Fibroblast of lung (primary cell): ENCODE results near the gene SLC34A3. TPM values are rescaled to one million over a fixed set of nuclear protein-coding genes. Genes with fewer than 3 reads are reported as not detected.
A peak's percentile ranks its signal among the peaks of the same experiment; 100 is the strongest.

Experiments
- DNase-seq, 2 donors: peaks; one replicate each; pipeline versions ENCODE4 v3.0.0 to v3.0.0-alpha.2; 2010; ENCODE audit warnings: low read depth in 2 of 2
- H2AFZ ChIP-seq: 2 replicates; pipeline ENCODE4 v1.5.1; 2012; ENCODE audit warnings: low read length, control low read depth, inconsistent platforms
- H3K27ac ChIP-seq: 2 replicates; pipeline ENCODE4 v1.5.1; 2011; ENCODE audit warnings: low read length, control low read depth; ENCODE audit not compliant: insufficient read depth
- H3K27me3 ChIP-seq: 2 replicates; pipeline ENCODE4 v1.5.1; 2011; ENCODE audit warnings: mild to moderate bottlenecking, low read length; ENCODE audit not compliant: control insufficient read depth, insufficient read depth
- H3K36me3 ChIP-seq: 2 replicates; pipeline ENCODE4 v1.5.1; 2011; ENCODE audit warnings: low read length; ENCODE audit not compliant: control insufficient read depth, insufficient read depth
- H3K4me1 ChIP-seq: 2 replicates; pipeline ENCODE4 v1.5.1; 2011; ENCODE audit warnings: low read length; ENCODE audit not compliant: control insufficient read depth, insufficient read depth; ENCODE audit errors: extremely low read depth
- H3K4me2 ChIP-seq: 2 replicates; pipeline ENCODE4 v1.5.1; 2011; ENCODE audit warnings: low read length, control low read depth; ENCODE audit not compliant: insufficient read depth; ENCODE audit errors: extremely low read depth
- H3K4me3 ChIP-seq, 4 experiments: fragments of 200-600 bp in 1 of 4; sonication (generic) in 1 of 4; replicated peaks in 1 of 4; 2 replicates each; pipeline ENCODE4 v1.5.1; 2011 to 2016; ENCODE audit warnings: low read length in 4 of 4, low read depth in 3 of 4, mild to moderate bottlenecking in 3 of 4, control low read depth in 2 of 4, inconsistent platforms in 1 of 4, mixed read lengths in 1 of 4; ENCODE audit not compliant: insufficient read depth in 1 of 4; ENCODE audit errors: control extremely low read depth in 1 of 4
- H3K79me2 ChIP-seq: 2 replicates; pipeline ENCODE4 v1.5.1; 2012; ENCODE audit warnings: mild to moderate bottlenecking, low read length, inconsistent platforms; ENCODE audit not compliant: control insufficient read depth, insufficient read depth
- H3K9ac ChIP-seq: 2 replicates; pipeline ENCODE4 v1.5.1; 2011; ENCODE audit warnings: mild to moderate bottlenecking, low read length, control low read depth; ENCODE audit not compliant: insufficient read depth
- H3K9me3 ChIP-seq: 2 replicates; pipeline ENCODE4 v1.5.1; 2012; ENCODE audit warnings: low read depth, low read length; ENCODE audit not compliant: control insufficient read depth, insufficient read depth
- H4K20me1 ChIP-seq: 2 replicates; pipeline ENCODE4 v1.5.1; 2011; ENCODE audit warnings: low read length; ENCODE audit not compliant: control insufficient read depth, insufficient read depth; ENCODE audit errors: extremely low read depth
- CTCF ChIP-seq, 2 donors: IDR thresholded peaks in 1 of 2; conservative IDR thresholded peaks in 1 of 2; 1 replicate in 1 of 2; 2 replicates in 1 of 2; pipeline ENCODE4 v1.5.1; 2011 to 2012; ENCODE audit warnings: low read length in 2 of 2, control low read depth in 1 of 2, inconsistent platforms in 1 of 2, low read depth in 1 of 2, mild to moderate bottlenecking in 1 of 2
- EZH2 ChIP-seq: IDR thresholded peaks from 2 replicates; pipeline ENCODE4 v1.5.1; 2012; ENCODE audit warnings: low read length, control low read depth, mild to moderate bottlenecking; ENCODE audit errors: missing control alignments
- polyA plus RNA-seq, 2 donors: library from polyadenylated mRNA; depleted of rRNA in 1 of 2; stranded (reverse) in 1 of 2; unstranded in 1 of 2; fragments of >200 nt; gene quantifications; 2 replicates each; pipeline ENCODE4 v1.2.1, GENCODE V29; 2011 to 2012; ENCODE audit warnings: missing spikeins in 1 of 2
- total RNA-seq: library from RNA; depleted of rRNA; stranded (reverse); fragments of >200 nt; gene quantifications from 2 replicates; pipeline ENCODE4 v1.2.1, GENCODE V29; 2014

The SLC34A3 gene
- total and polyA plus RNA-seq, 2 donors (not counting 1 experiment from before 2014, with no cell fraction given) = not detected

- Histone ChIP-seq H3K79me2 (peaks cover 19% of the 10 kb centered on the region), H3K27me3 (no peaks in the 10 kb centered on the region), H3K36me3 (peaks cover 7% of the 10 kb centered on the region), H2AFZ (peak overlapping the region; percentile 85), H4K20me1 (no peaks in the 10 kb centered on the region), H3K4me2 (peak overlapping the region; percentile 87), H3K4me1 (peaks cover 10% of the 10 kb centered on the region), H3K9me3 (no peaks in the 10 kb centered on the region), H3K4me3 (peak overlapping the region; percentile 47 to 93 (median 80)), H3K9ac (peak overlapping the region; percentile 65), H3K27ac (peak overlapping the region; percentile 39)
- DNase-seq = no peak
- TF ChIP-seq CTCF (conservative IDR thresholded peaks at IDR 0.05 in 1 of 2, IDR thresholded peaks at IDR 0.05 in 1 of 2; ENCODE audit: low read depth in 1 of 2, low read length in 2 of 2) (no peak), EZH2 (no peak)
Measured at GRCh38 chr9:137253717-137254623, 23.3 kb downstream of the SLC34A3 start.

GRCh38 chr9:137254624-137255447 lies 24.1 kb downstream of the SLC34A3 start, which contains the start of gene NELFB:
Gene NELFB (plus strand): TSS chr9:137255327.
- peak; percentile 77 to 83 for DNase-seq
- peaks cover 21% of the 10 kb centered on the region for H3K79me2 ChIP-seq
- no peaks in the 10 kb centered on the region for H4K20me1 ChIP-seq
- peaks cover 10% of the 10 kb centered on the region for H3K36me3 ChIP-seq
- TF ChIP-seq EZH2 = no peak
- no peak for TF ChIP-seq CTCF (conservative IDR thresholded peaks at IDR 0.05 in 1 of 2, IDR thresholded peaks at IDR 0.05 in 1 of 2; ENCODE audit: low read depth in 1 of 2, low read length in 2 of 2)
- H3K4me2 ChIP-seq = peak within 1 kb of the TSS; percentile 97
- H3K9me3 ChIP-seq = no peaks in the 10 kb centered on the region
- H3K27ac ChIP-seq = peak within 1 kb of the TSS; percentile 39
- no peaks in the 10 kb centered on the region for H3K27me3 ChIP-seq
- peak within 1 kb of the TSS; percentile 72 to 96 (median 90) for H3K4me3 ChIP-seq
- peak within 1 kb of the TSS; percentile 85 for H2AFZ ChIP-seq
- peaks cover 10% of the 10 kb centered on the region for H3K4me1 ChIP-seq
- peak within 1 kb of the TSS; percentile 65 for H3K9ac ChIP-seq
